ENCODE results near the gene RPL29. TPM values are rescaled to one million over a fixed set of nuclear protein-coding genes. Genes with fewer than 3 reads are reported as not detected.

The RPL29 gene
- total RNA-seq, 1 donor from 2014 or later: 925 TPM

GRCh38 chr3:51954713-51955112 is 41.0 kb downstream of the RPL29 start:
- H3K9me3 Mint-ChIP-seq (ENCODE audit: unreplicated experiment): no peaks in the 10 kb centered on the region
- H3K4me3 Mint-ChIP-seq (ENCODE audit: unreplicated experiment): no peak overlapping the region
- no peaks in the 10 kb centered on the region for H3K4me1 Mint-ChIP-seq (ENCODE audit: unreplicated experiment)
- H3K27me3 Mint-ChIP-seq (ENCODE audit: unreplicated experiment): peaks cover 16% of the 10 kb centered on the region
- H3K36me3 Mint-ChIP-seq (ENCODE audit: low read depth, unreplicated experiment): peaks cover 4% of the 10 kb centered on the region
- DNase-seq (ENCODE audit: low spot score): no peak
- H3K27ac Mint-ChIP-seq (ENCODE audit: unreplicated experiment): no peak overlapping the region
- TF ChIP-seq CTCF (IDR thresholded peaks at IDR 0.05; ENCODE audit: unreplicated experiment): no peak

GRCh38 chr3:51954105-51954504 is 41.6 kb downstream of the RPL29 start:
- no peak for TF ChIP-seq CTCF (IDR thresholded peaks at IDR 0.05; ENCODE audit: unreplicated experiment)
- no peak for DNase-seq (ENCODE audit: low spot score)
- H3K27me3 Mint-ChIP-seq (ENCODE audit: unreplicated experiment): peaks cover 14% of the 10 kb centered on the region
- peaks cover 4% of the 10 kb centered on the region for H3K36me3 Mint-ChIP-seq (ENCODE audit: low read depth, unreplicated experiment)
- H3K4me3 Mint-ChIP-seq (ENCODE audit: unreplicated experiment): peak overlapping the region; percentile 31
- H3K4me1 Mint-ChIP-seq (ENCODE audit: unreplicated experiment): no peaks in the 10 kb centered on the region
- H3K27ac Mint-ChIP-seq (ENCODE audit: unreplicated experiment): peak overlapping the region; percentile 48
- H3K9me3 Mint-ChIP-seq (ENCODE audit: unreplicated experiment): no peaks in the 10 kb centered on the region

- no peak for DNase-seq (ENCODE audit: low spot score)
- Mint-ChIP-seq H3K9me3 (ENCODE audit: unreplicated experiment) (no peaks in the 10 kb centered on the region), H3K36me3 (ENCODE audit: low read depth, unreplicated experiment) (peaks cover 4% of the 10 kb centered on the region), H3K27ac (ENCODE audit: unreplicated experiment) (no peak overlapping the region), H3K4me1 (ENCODE audit: unreplicated experiment) (no peaks in the 10 kb centered on the region), H3K27me3 (ENCODE audit: unreplicated experiment) (peaks cover 17% of the 10 kb centered on the region), H3K4me3 (ENCODE audit: unreplicated experiment) (no peak overlapping the region)
- no peak for TF ChIP-seq CTCF (IDR thresholded peaks at IDR 0.05; ENCODE audit: unreplicated experiment)
These were observed 42.2 kb downstream of the RPL29 start for GRCh38 chr3:51953445-51953844.

- H3K9me3 Mint-ChIP-seq (ENCODE audit: unreplicated experiment): no peaks in the 10 kb centered on the region
- peaks cover 18% of the 10 kb centered on the region for H3K27me3 Mint-ChIP-seq (ENCODE audit: unreplicated experiment)
- no peak for DNase-seq (ENCODE audit: low spot score)
- H3K4me3 Mint-ChIP-seq (ENCODE audit: unreplicated experiment): no peak overlapping the region
- H3K36me3 Mint-ChIP-seq (ENCODE audit: low read depth, unreplicated experiment): no peaks in the 10 kb centered on the region
- no peaks in the 10 kb centered on the region for H3K4me1 Mint-ChIP-seq (ENCODE audit: unreplicated experiment)
- no peak overlapping the region for H3K27ac Mint-ChIP-seq (ENCODE audit: unreplicated experiment)
- TF ChIP-seq CTCF (IDR thresholded peaks at IDR 0.05; ENCODE audit: unreplicated experiment): no peak
These were observed 44.8 kb downstream of the RPL29 start for GRCh38 chr3:51950899-51951298.

GRCh38 chr3:51949121-51949520 is 46.6 kb downstream of the RPL29 start:
- no peak for DNase-seq (ENCODE audit: low spot score)
- no peak overlapping the region for H3K27ac Mint-ChIP-seq (ENCODE audit: unreplicated experiment)
- peaks cover 15% of the 10 kb centered on the region for H3K27me3 Mint-ChIP-seq (ENCODE audit: unreplicated experiment)
- no peaks in the 10 kb centered on the region for H3K9me3 Mint-ChIP-seq (ENCODE audit: unreplicated experiment)
- peaks cover 2% of the 10 kb centered on the region for H3K4me1 Mint-ChIP-seq (ENCODE audit: unreplicated experiment)
- H3K36me3 Mint-ChIP-seq (ENCODE audit: low read depth, unreplicated experiment): peaks cover 3% of the 10 kb centered on the region
- no peak for TF ChIP-seq CTCF (IDR thresholded peaks at IDR 0.05; ENCODE audit: unreplicated experiment)
- H3K4me3 Mint-ChIP-seq (ENCODE audit: unreplicated experiment): no peak overlapping the region
